AG04450 (cell line): Measurements from ENCODE around the gene HEXIM1. TPM values are rescaled to one million over a fixed set of nuclear protein-coding genes. Genes with fewer than 3 reads are reported as not detected.

ENCODE experiments used
- CTCF ChIA-PET: fragments of 300-600, 350-600 bp; formaldehyde crosslinking; extraction: SDS; loops from one replicate; lab custom pipeline; 2022; ENCODE audit warnings: antibody characterized with exemption, inconsistent platforms; lab: Charles Lee
- POLR2A ChIA-PET: fragments of 350-600 bp; formaldehyde crosslinking; extraction: SDS; loops from one replicate; lab custom pipeline; 2021; ENCODE audit warnings: antibody characterized with exemption, inconsistent platforms; lab: Yijun Ruan, JAX
- DNase-seq: peaks from one replicate; pipeline ENCODE4 v3.0.0-alpha.2; 2011; ENCODE audit warnings: low read depth, low spot score
- H3K27ac ChIP-seq: one replicate; pipeline ENCODE4 v1.5.1; 2012; ENCODE audit warnings: low read depth, low read length, control low read depth
- H3K27me3 ChIP-seq: one replicate; pipeline ENCODE4 v1.6.0; 2012; ENCODE audit warnings: low read length; ENCODE audit not compliant: control insufficient read depth, insufficient read depth
- H3K4me3 ChIP-seq: 2 replicates; pipeline ENCODE4 v1.5.1; 2011; ENCODE audit warnings: mild to moderate bottlenecking, low read depth, low read length, control low read depth
- H3K9me3 ChIP-seq: 2 replicates; pipeline ENCODE4 v1.5.1; 2012; ENCODE audit warnings: low read length; ENCODE audit not compliant: control insufficient read depth, insufficient read depth
- CTCF ChIP-seq: IDR thresholded peaks from 2 replicates; pipeline ENCODE4 v1.5.1; 2011; ENCODE audit warnings: low read depth, low read length, control low read depth, inconsistent platforms
- polyA plus RNA-seq: library from polyadenylated mRNA; depleted of rRNA; stranded (reverse); fragments of >200 nt; gene quantifications from 2 replicates; pipeline ENCODE4 v1.2.3, GENCODE V29; 2011

HEXIM1 gene
- polyA plus RNA-seq, 1 experiment: 13.2 TPM

DNA sequence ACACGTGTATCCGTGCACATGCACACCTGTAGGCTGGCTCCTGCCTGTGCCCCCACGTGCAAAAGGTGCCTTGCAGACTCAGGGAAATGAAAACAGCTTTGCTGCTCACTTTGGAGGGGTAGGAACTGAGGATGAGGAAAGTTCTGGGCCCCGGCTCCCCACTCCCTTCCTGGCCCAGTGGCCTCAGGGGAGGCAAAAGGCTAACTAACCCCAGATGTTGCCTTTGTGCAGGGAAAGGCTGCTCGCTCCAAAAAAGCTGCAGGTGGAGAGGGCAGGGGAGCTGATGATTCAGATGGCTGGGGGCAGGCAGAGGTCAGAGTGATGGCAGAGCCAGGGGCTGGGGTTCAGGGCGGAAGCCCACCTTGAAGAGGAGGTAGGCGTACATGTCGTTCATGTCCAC is 28.3 kb upstream of the HEXIM1 start:
- Histone ChIP-seq H3K4me3 (no peak overlapping the region), H3K9me3 (no peaks in the 10 kb centered on the region; the same call in 1 of the 2 replicates), H3K27ac (no peak overlapping the region), H3K27me3 (no peaks in the 10 kb centered on the region)
- ChIA-PET POLR2A (interaction anchor here (0.6 to 0.8 kb wide), 2 partner anchors 8 to 28 kb away, joined by 3 to 9 read pairs; partner anchors contain the start of gene HEXIM1), CTCF (interaction anchor here (6.3 kb wide), 1 partner anchor 15 kb away, joined by 52 read pairs; the partner anchor contains the start of gene ACBD4)
- no peak for DNase-seq
- no peak for TF ChIP-seq CTCF

DNA sequence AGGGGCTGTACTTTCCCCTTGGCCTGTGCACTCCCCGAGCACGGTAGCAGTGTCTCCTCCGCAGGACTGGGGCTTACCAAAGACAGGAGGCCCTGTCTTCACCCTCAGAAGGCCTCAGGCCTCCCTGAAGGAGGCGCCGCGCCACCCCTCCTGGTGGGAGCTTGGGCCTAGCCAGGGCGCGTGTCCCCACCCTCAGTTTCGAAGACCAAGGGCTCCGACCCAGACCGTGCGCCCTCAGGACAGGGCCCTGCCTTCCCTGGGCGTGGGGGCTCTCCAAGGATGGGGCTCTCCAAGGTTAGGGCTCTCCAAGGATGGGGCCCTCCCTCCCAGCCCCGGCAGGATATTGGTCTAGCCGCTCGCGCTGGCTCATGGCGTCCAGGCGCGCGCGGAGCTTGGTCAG is 27.7 kb upstream of the HEXIM1 start:
- ChIA-PET POLR2A (interaction anchor here (0.6 to 0.8 kb wide), 2 partner anchors 9 to 28 kb away, joined by 3 to 9 read pairs; partner anchors contain the start of gene HEXIM1), CTCF (interaction anchor here (1.1 to 6.3 kb wide), 2 partner anchors 15 to 27 kb away, joined by 3 to 52 read pairs; partner anchors contain the start of gene ACBD4)

GRCh38 chr17:45121055-45121454 is 27.2 kb upstream of the HEXIM1 start:
- POLR2A ChIA-PET: no interaction called here
- Histone ChIP-seq H3K4me3 (no peak overlapping the region), H3K9me3 (no peaks in the 10 kb centered on the region; the same call in 1 of the 2 replicates), H3K27me3 (no peaks in the 10 kb centered on the region), H3K27ac (no peak overlapping the region)
- no peak for DNase-seq
- CTCF ChIA-PET: interaction anchor here (0.6 to 1.1 kb wide), 3 partner anchors 13 to 27 kb away, joined by 3 to 4 read pairs (median 3); partner anchors contain the start of gene ACBD4
- TF ChIP-seq CTCF: no peak

More for the DNA sequence above, 27.7 kb upstream of the HEXIM1 start:
- TF ChIP-seq CTCF: no peak
- Histone ChIP-seq H3K27ac (no peak overlapping the region), H3K4me3 (no peak overlapping the region), H3K27me3 (no peaks in the 10 kb centered on the region), H3K9me3 (no peaks in the 10 kb centered on the region; the same call in 1 of the 2 replicates)
- DNase-seq: no peak

GRCh38 chr17:45123076-45123770 is 25.1 kb upstream of the HEXIM1 start:
- POLR2A ChIA-PET: interaction anchor here (0.9 kb wide), 1 partner anchor 17 kb away, joined by 13 read pairs; no protein-coding TSS in a partner anchor
- H3K9me3 ChIP-seq: no peaks in the 10 kb centered on the region; the same call in 1 of the 2 replicates
- DNase-seq: no peak
- no peak for TF ChIP-seq CTCF
- CTCF ChIA-PET: interaction anchor here (0.8 to 1.4 kb wide), 3 partner anchors 10 to 24 kb away, joined by 4 to 19 read pairs (median 11); partner anchors contain the start of genes ACBD4 and PLCD3
- H3K4me3 ChIP-seq: no peak overlapping the region
- peak overlapping the region; percentile 39 for H3K27ac ChIP-seq
- H3K27me3 ChIP-seq: no peaks in the 10 kb centered on the region
